ENCODE results near the gene SUSD6. TPM values are rescaled to one million over a fixed set of nuclear protein-coding genes. Genes with fewer than 3 reads are reported as not detected.

SUSD6 gene
- total RNA-seq, 4 donors from 2014 or later = 11.9 to 26.3 (median 16.2) TPM

GRCh38 chr14:69570836-69571330 lies 40.5 kb upstream of the SUSD6 start:
- no peak for ATAC-seq
- DNase-seq = no peak
- Histone ChIP-seq H3K36me3 (no peaks in the 10 kb centered on the region), H3K4me3 (no peak overlapping the region), H3K4me1 (peaks cover 8 to 31% of the 10 kb centered on the region in 2 donors), H3K27me3 (peaks cover 82 to 86% (median 84%) of the 10 kb centered on the region in 3 donors), H3K27ac (no peak overlapping the region), H3K9me3 (no peaks in the 10 kb centered on the region)
- in situ Hi-C loops (cut with MboI; ENCODE audit: low sequenced_read_pairs in 4 of 4) (no loop called here), intact Hi-C loops (cut with DNase I; ENCODE audit: low total_unique reads) (no loop called here)
- no peak for TF ChIP-seq CTCF (IDR thresholded peaks at IDR 0.05 in 4 of 5, conservative IDR thresholded peaks at IDR 0.05 in 1 of 5)
- TF ChIP-seq POLR2A (IDR thresholded peaks at IDR 0.05) = no peak

- ATAC-seq = no peak
These were observed 39.9 kb upstream of the SUSD6 start for GRCh38 chr14:69571449-69572029.

GRCh38 chr14:69572030-69572840 lies 39.2 kb upstream of the SUSD6 start:
- intact Hi-C loops (cut with DNase I; ENCODE audit: low total_unique reads) = no loop called here
- TF ChIP-seq CTCF (IDR thresholded peaks at IDR 0.05 in 4 of 5, conservative IDR thresholded peaks at IDR 0.05 in 1 of 5) (no peak), POLR2A (IDR thresholded peaks at IDR 0.05) (no peak)
- peaks cover 79 to 88% (median 79%) of the 10 kb centered on the region in 3 donors for H3K27me3 ChIP-seq
- H3K9me3 ChIP-seq = no peaks in the 10 kb centered on the region
- in situ Hi-C loops (cut with MboI; ENCODE audit: low sequenced_read_pairs in 4 of 4) = no loop called here
- peaks cover 8 to 31% of the 10 kb centered on the region in 2 donors for H3K4me1 ChIP-seq
- no peak overlapping the region for H3K27ac ChIP-seq
- H3K36me3 ChIP-seq = no peaks in the 10 kb centered on the region
- peak overlapping the region; percentile 38 to 62 (median 48) for H3K4me3 ChIP-seq
- DNase-seq = no peak
- peak; percentile 22 to 40 for ATAC-seq

More at GRCh38 chr14:69571449-69572029, 39.9 kb upstream of the SUSD6 start:
- Histone ChIP-seq H3K27ac (no peak overlapping the region), H3K4me3 (peak overlapping the region; percentile 33 to 62 (median 48)), H3K9me3 (no peaks in the 10 kb centered on the region), H3K36me3 (no peaks in the 10 kb centered on the region), H3K4me1 (peaks cover 8 to 31% of the 10 kb centered on the region in 2 donors), H3K27me3 (peaks cover 82 to 85% (median 84%) of the 10 kb centered on the region in 3 donors)
- DNase-seq = no peak
- in situ Hi-C loops (cut with MboI; ENCODE audit: low sequenced_read_pairs in 4 of 4) = no loop called here
- no peak for TF ChIP-seq POLR2A (IDR thresholded peaks at IDR 0.05)
- intact Hi-C loops (cut with DNase I; ENCODE audit: low total_unique reads) = no loop called here

GRCh38 chr14:69572841-69573135 lies 38.6 kb upstream of the SUSD6 start:
- no peak for DNase-seq
- H3K27me3 ChIP-seq = peaks cover 74 to 83% (median 78%) of the 10 kb centered on the region in 3 donors
- TF ChIP-seq POLR2A (IDR thresholded peaks at IDR 0.05) (no peak), CTCF (IDR thresholded peaks at IDR 0.05 in 4 of 5, conservative IDR thresholded peaks at IDR 0.05 in 1 of 5) (no peak)

GRCh38 chr14:69573205-69573830 lies 38.1 kb upstream of the SUSD6 start:
- ATAC-seq (no peak), DNase-seq (no peak)
- in situ Hi-C loops (cut with MboI; ENCODE audit: low sequenced_read_pairs in 4 of 4) (no loop called here), intact Hi-C loops (cut with DNase I; ENCODE audit: low total_unique reads) (no loop called here)
- no peak for TF ChIP-seq POLR2A (IDR thresholded peaks at IDR 0.05)
- no peak for TF ChIP-seq CTCF (IDR thresholded peaks at IDR 0.05 in 4 of 5, conservative IDR thresholded peaks at IDR 0.05 in 1 of 5)
- no peak overlapping the region for H3K27ac ChIP-seq
- peak overlapping the region in 3 of 4 donors; percentile 21 to 29 (median 28) for H3K4me3 ChIP-seq
- H3K9me3 ChIP-seq = no peaks in the 10 kb centered on the region
- peaks cover 8 to 31% of the 10 kb centered on the region in 2 donors for H3K4me1 ChIP-seq
- peaks cover 68 to 77% (median 76%) of the 10 kb centered on the region in 3 donors for H3K27me3 ChIP-seq
- H3K36me3 ChIP-seq = no peaks in the 10 kb centered on the region

More at GRCh38 chr14:69572841-69573135, 38.6 kb upstream of the SUSD6 start:
- H3K4me1 ChIP-seq = peaks cover 8 to 31% of the 10 kb centered on the region in 2 donors
- intact Hi-C loops (cut with DNase I; ENCODE audit: low total_unique reads) (no loop called here), in situ Hi-C loops (cut with MboI; ENCODE audit: low sequenced_read_pairs in 4 of 4) (no loop called here)
- H3K9me3 ChIP-seq = no peaks in the 10 kb centered on the region
- no peak overlapping the region for H3K27ac ChIP-seq
- no peak for ATAC-seq
- no peaks in the 10 kb centered on the region for H3K36me3 ChIP-seq
- peak overlapping the region; percentile 38 to 62 (median 48) for H3K4me3 ChIP-seq
